Fibroblast of the aortic adventitia (primary cell): ENCODE results near the gene ZSCAN5B. TPM values are rescaled to one million over a fixed set of nuclear protein-coding genes. Genes with fewer than 3 reads are reported as not detected.
"Not testable (repeated sequence)": the region's sequence is repeated elsewhere in the genome, so short reads cannot be mapped to it uniquely, and the experiment has no call there.

Experiments used
- DNase-seq: peaks from one replicate; pipeline ENCODE4 v3.0.0-alpha.2; 2010; ENCODE audit warnings: low read depth
- H3K4me3 ChIP-seq: 2 replicates; pipeline ENCODE4 v1.5.1; 2011; ENCODE audit warnings: low read depth, mild to moderate bottlenecking, control low read depth, low read length, moderate library complexity
- total RNA-seq: library from RNA; depleted of rRNA; stranded (reverse); fragments of >200 nt; gene quantifications from 2 replicates; pipeline ENCODE4 v1.2.3, GENCODE V29; 2012; ENCODE audit warnings: low replicate concordance
- TF ChIP-seq, protein P1 (sequence below): IDR thresholded peaks from 2 replicates; pipeline ENCODE4 v1.5.1; 2011; ENCODE audit warnings: mild to moderate bottlenecking, low read length, control low read depth, inconsistent platforms; ENCODE audit not compliant: insufficient read depth

ZSCAN5B gene
- total RNA-seq, 1 donor = 0.09 TPM

DNA sequence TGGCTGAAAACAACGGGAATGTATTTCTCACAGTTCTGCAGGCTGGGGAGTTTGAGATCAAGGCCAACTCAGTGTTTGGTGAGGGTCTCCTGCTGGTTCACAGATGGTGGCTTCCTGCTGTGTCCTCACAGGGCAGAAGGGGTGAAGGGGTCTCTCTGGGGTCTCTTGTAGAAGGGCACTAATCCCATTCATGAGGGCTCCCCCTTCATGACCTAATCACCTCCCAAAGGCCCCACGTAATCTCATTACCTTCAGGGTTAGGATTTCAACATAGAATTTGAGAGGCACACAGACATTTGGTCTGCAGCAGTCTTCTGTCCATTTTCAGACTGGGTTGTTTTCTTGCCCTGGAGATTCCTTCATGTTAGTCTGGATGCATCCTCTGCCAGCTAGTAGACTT lies 44.9 kb downstream of the ZSCAN5B start:
- no peak for DNase-seq
- no peak overlapping the region for H3K4me3 ChIP-seq
- TF ChIP-seq, protein P1, sequence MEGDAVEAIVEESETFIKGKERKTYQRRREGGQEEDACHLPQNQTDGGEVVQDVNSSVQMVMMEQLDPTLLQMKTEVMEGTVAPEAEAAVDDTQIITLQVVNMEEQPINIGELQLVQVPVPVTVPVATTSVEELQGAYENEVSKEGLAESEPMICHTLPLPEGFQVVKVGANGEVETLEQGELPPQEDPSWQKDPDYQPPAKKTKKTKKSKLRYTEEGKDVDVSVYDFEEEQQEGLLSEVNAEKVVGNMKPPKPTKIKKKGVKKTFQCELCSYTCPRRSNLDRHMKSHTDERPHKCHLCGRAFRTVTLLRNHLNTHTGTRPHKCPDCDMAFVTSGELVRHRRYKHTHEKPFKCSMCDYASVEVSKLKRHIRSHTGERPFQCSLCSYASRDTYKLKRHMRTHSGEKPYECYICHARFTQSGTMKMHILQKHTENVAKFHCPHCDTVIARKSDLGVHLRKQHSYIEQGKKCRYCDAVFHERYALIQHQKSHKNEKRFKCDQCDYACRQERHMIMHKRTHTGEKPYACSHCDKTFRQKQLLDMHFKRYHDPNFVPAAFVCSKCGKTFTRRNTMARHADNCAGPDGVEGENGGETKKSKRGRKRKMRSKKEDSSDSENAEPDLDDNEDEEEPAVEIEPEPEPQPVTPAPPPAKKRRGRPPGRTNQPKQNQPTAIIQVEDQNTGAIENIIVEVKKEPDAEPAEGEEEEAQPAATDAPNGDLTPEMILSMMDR = no peak

DNA sequence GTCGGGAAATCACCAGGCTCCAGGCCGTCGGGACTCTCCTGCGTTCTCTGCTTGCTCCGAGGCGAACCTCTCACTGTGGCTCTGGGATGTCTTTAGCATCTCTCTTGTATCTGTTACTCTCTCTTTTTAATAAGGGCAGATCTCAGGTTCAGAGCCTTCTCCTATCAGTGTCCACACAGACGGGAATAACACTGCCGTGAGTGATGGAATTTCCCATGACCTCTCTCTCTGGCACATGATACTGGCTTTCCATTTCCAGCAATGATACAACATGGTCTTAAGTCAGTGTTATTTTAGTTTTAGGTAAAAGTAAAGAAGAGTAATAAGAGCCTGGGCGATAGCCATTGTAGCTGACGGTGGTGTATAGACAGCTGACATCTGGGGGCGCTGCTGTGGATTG lies 47.2 kb downstream of the ZSCAN5B start:
- no peak for DNase-seq
- no peak overlapping the region for H3K4me3 ChIP-seq
- TF ChIP-seq, protein P1 = no peak

DNA sequence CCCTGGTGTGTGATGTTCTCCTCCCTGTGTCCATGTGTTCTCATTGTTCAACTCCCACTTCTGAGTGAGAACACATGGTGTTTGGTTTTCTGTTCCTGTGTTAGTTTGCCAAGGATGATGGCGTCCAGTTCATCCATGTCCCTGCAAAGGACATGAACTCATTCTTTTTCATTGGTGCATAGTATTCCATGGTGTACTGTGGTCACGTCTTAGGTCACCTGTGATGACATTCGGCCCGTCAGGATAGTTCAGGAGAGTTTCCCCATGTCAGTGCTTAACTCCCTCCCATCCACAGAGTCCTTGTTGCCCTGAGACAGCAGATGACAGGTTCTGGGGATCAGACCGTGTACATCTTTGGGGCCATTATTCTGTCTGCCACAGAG lies 47.9 kb downstream of the ZSCAN5B start:
- no peak overlapping the region for H3K4me3 ChIP-seq
- DNase-seq = no peak
- TF ChIP-seq, protein P1 = no peak

DNA sequence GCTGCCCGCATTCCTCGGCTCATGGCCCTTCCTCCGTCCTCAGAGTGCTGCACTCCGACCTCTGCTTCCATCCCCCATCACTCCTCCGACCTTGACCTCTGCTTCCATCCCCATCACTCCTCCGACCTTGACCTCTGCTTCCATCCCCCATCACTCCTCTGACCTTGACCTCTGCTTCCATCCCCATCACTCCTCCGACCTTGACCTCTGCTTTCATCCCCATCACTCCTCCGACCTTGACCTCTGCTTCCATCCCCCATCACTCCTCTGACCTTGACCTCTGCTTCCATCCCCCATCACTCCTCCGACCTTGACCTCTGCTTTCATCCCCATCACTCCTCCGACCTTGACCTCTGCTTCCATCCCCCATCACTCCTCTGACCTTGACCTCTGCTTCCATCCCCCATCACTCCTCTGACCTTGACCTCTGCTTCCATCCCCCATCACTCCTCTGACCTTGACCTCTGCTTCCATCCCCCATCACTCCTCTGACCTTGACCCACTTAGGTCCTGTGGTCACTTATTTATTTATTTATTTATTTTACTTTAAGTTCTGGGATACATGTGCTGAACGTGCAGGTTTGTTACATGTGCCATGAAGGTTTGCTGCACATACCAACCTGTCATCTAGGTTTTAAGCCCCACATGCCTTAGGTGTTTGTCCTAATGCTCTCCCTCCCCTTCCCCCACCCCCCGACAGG lies 48.5 kb downstream of the ZSCAN5B start:
- DNase-seq, H3K4me3 ChIP-seq: not testable (repeated sequence)

DNA sequence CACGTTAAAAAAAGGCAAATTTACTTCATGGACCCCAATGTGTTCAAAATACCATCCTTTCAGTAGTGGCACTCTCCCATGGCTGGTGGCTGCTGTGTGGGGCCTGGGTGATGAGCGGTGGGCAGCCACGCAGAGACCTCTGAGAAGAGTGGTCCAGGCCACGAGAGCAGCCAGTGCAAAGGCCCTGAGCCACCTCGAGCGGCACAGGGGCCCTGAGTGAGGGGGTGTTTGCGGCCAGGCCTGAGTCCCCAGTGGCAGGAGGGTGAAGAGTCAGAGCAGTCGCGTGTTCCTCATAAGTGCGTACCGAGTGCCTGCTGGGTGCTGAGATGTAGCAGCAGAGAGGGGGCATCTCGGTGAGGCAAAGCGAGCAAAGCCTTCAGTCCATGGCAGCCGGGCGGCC lies 49.5 kb downstream of the ZSCAN5B start:
- TF ChIP-seq, protein P1 = no peak
- no peak overlapping the region for H3K4me3 ChIP-seq
- DNase-seq = no peak

DNA sequence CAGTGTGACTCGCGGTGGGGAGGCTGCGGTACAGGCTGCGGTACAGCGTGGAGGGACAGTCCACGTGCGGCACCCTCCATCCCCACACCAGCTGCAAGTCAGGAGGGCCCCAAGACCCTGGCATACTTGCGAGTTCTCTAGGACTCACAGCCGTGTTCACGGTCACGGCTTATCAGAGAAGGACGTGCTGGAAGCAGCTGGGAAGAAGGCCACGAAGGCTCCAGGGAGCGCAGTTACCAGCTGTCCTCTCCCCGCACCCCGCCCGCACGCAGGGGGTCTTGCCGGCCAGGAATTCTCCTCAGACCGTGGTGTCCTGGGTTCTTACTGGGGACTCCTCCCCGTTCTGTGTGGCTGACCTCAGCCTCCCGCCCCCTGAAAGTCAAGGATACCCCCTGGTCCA lies 50.3 kb downstream of the ZSCAN5B start:
- TF ChIP-seq, protein P1 = no peak
- DNase-seq = no peak

DNA sequence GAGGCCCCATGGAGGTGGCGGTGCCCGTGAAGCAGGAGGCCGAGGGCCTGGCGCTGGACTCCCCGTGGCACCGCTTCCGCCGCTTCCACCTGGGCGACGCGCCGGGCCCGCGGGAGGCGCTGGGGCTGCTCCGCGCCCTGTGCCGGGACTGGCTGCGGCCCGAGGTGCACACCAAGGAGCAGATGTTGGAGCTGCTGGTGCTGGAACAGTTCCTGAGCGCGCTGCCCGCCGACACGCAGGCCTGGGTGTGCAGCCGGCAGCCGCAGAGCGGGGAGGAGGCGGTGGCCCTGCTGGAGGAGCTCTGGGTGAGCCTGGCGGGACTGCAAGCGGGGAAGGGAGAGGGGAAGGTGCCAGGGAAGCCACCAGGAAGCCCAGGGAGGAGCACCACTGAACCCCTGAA lies 50.7 kb downstream of the ZSCAN5B start:
- TF ChIP-seq, protein P1 = no peak
- H3K4me3 ChIP-seq = no peak overlapping the region
- no peak for DNase-seq

More for the DNA sequence above, 50.3 kb downstream of the ZSCAN5B start:
- H3K4me3 ChIP-seq = no peak overlapping the region
